IPS DF 6.9 (cell line): ENCODE data around the gene MDM2.

Experiments
- DNase-seq: peaks from one replicate; pipeline ENCODE4 v3.0.0-alpha.2; 2013; ENCODE audit warnings: low read depth, low spot score
- H3K27ac ChIP-seq: one replicate; pipeline ENCODE4 v1.5.1; 2013; ENCODE audit warnings: low read length, control low read depth
- H3K27me3 ChIP-seq: 2 replicates; pipeline ENCODE4 v1.6.1; 2013; ENCODE audit warnings: mild to moderate bottlenecking, low read length; ENCODE audit not compliant: control insufficient read depth, insufficient read depth
- H3K36me3 ChIP-seq: 2 replicates; pipeline ENCODE4 v1.6.1; 2013; ENCODE audit warnings: low read length; ENCODE audit not compliant: control insufficient read depth, insufficient read depth
- H3K4me1 ChIP-seq: 2 replicates; pipeline ENCODE4 v1.6.1; 2013; ENCODE audit warnings: low read length; ENCODE audit not compliant: control insufficient read depth, insufficient read depth
- H3K4me3 ChIP-seq: 2 replicates; pipeline ENCODE4 v1.5.1; 2013; ENCODE audit warnings: mild to moderate bottlenecking, low read length
- H3K9me3 ChIP-seq: 2 replicates; pipeline ENCODE4 v1.6.1; 2013; ENCODE audit warnings: low read length, inconsistent platforms; ENCODE audit not compliant: control insufficient read depth, insufficient read depth
- WGBS: extraction: QIAGEN DNeasy Blood & Tissue Kit; methylation state at CpG from one replicate; pipeline ENCODE4 v1.1.7; 2013; ENCODE audit warnings: mixed read lengths, missing lambda C conversion rate; ENCODE audit not compliant: insufficient read length, insufficient coverage; 5-methylcytosine and 5-hydroxymethylcytosine counted together

MDM2 gene

GRCh38 chr12:68888243-68888642, 80.3 kb downstream of the MDM2 start:
- no peak overlapping the region for H3K4me3 ChIP-seq
- H3K4me1 ChIP-seq: peaks cover 2% of the 10 kb centered on the region; the same call in 1 of the 2 replicates
- no peak overlapping the region for H3K27ac ChIP-seq
- H3K27me3 ChIP-seq: no peaks in the 10 kb centered on the region
- DNase-seq: no peak
- no peaks in the 10 kb centered on the region for H3K9me3 ChIP-seq
- H3K36me3 ChIP-seq: no peaks in the 10 kb centered on the region

GRCh38 chr12:68890701-68891113, 82.7 kb downstream of the MDM2 start:
- Histone ChIP-seq H3K36me3 (no peaks in the 10 kb centered on the region), H3K4me3 (no peak overlapping the region), H3K9me3 (no peaks in the 10 kb centered on the region), H3K27me3 (no peaks in the 10 kb centered on the region), H3K4me1 (no peaks in the 10 kb centered on the region), H3K27ac (no peak overlapping the region)
- no peak for DNase-seq
- WGBS: no CpG with 5 or more reads among the region's 4 CpGs

DNA sequence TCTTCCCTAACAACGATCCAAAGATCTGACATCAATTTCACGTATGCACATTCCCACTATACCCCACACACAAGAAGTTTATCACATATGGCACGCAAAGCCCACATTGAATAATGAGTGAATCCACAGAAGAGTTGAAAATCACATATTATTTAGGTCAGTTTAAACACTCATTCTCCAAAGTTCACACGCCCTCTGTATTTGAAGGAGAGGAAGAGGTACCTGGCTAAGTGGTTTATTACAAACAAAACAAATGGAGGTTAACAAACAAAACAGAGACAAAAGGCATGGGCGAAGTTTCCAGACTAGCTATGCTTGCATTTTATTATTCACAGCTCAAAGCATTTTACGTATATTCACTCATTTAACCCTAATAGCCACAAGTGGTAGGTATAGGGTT, 83.2 kb downstream of the MDM2 start:
- no CpG with 5 or more reads among the region's 6 CpGs for WGBS

GRCh38 chr12:68893201-68893600, 85.2 kb downstream of the MDM2 start:
- DNase-seq: no peak
- H3K9me3 ChIP-seq: no peaks in the 10 kb centered on the region
- no peak overlapping the region for H3K4me3 ChIP-seq
- H3K4me1 ChIP-seq: no peaks in the 10 kb centered on the region
- no peak overlapping the region for H3K27ac ChIP-seq
- no peaks in the 10 kb centered on the region for H3K27me3 ChIP-seq
- no peaks in the 10 kb centered on the region for H3K36me3 ChIP-seq
- WGBS: no CpG with 5 or more reads among the region's 2 CpGs

More for the DNA sequence above, 83.2 kb downstream of the MDM2 start:
- no peak for DNase-seq
- H3K4me3 ChIP-seq: no peak overlapping the region
- H3K27me3 ChIP-seq: no peaks in the 10 kb centered on the region
- H3K4me1 ChIP-seq: no peaks in the 10 kb centered on the region
- H3K36me3 ChIP-seq: no peaks in the 10 kb centered on the region
- H3K9me3 ChIP-seq: no peaks in the 10 kb centered on the region
- H3K27ac ChIP-seq: no peak overlapping the region

GRCh38 chr12:68893741-68894140, 85.8 kb downstream of the MDM2 start:
- Histone ChIP-seq H3K27me3 (no peaks in the 10 kb centered on the region), H3K4me1 (no peaks in the 10 kb centered on the region), H3K9me3 (no peaks in the 10 kb centered on the region), H3K4me3 (no peak overlapping the region), H3K27ac (no peak overlapping the region), H3K36me3 (no peaks in the 10 kb centered on the region)
- no CpG with 5 or more reads among the region's 3 CpGs for WGBS
- DNase-seq: no peak

GRCh38 chr12:68894276-68894855, 86.4 kb downstream of the MDM2 start:
- H3K27me3 ChIP-seq: no peaks in the 10 kb centered on the region
- H3K4me3 ChIP-seq: no peak overlapping the region
- H3K9me3 ChIP-seq: no peaks in the 10 kb centered on the region
- H3K27ac ChIP-seq: no peak overlapping the region
- no peaks in the 10 kb centered on the region for H3K4me1 ChIP-seq
- WGBS: no CpG with 5 or more reads among the region's 7 CpGs
- H3K36me3 ChIP-seq: no peaks in the 10 kb centered on the region
- DNase-seq: no peak

- Histone ChIP-seq H3K4me1 (no peaks in the 10 kb centered on the region), H3K4me3 (no peak overlapping the region), H3K27ac (no peak overlapping the region), H3K27me3 (no peaks in the 10 kb centered on the region), H3K36me3 (no peaks in the 10 kb centered on the region), H3K9me3 (no peaks in the 10 kb centered on the region)
- no peak for DNase-seq
- no CpG with 5 or more reads among the region's 4 CpGs for WGBS
Measured at GRCh38 chr12:68896881-68897540, 89.0 kb downstream of the MDM2 start.

DNA sequence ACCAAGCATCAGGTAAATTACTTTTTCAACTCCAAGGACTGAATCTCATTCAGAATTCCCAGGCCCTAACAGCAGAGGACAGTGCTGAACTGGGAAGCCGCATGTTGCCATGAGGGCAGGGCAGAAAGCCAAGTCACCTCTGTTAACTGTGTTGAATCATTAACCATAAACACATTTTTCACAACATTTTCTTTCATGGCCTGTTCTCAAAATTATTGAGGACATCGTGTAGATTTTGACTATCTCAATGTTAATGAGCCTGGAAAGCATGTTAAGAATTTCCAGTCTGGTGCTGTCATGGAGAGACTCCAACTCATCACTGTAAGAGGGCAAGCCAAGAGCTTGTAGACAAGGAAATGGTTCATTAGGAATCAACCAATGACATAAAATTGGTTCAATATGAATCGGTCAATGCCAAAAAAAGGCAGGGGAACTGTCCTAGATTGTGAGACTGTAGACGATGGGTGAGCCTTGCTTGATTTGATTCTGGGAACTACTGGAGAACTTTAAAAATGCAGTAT, 91.3 kb downstream of the MDM2 start:
- no peaks in the 10 kb centered on the region for H3K36me3 ChIP-seq
- no peak overlapping the region for H3K4me3 ChIP-seq
- H3K4me1 ChIP-seq: no peaks in the 10 kb centered on the region
- no CpG with 5 or more reads among the region's 4 CpGs for WGBS
- H3K27me3 ChIP-seq: no peaks in the 10 kb centered on the region
- no peak overlapping the region for H3K27ac ChIP-seq
- no peaks in the 10 kb centered on the region for H3K9me3 ChIP-seq
- no peak for DNase-seq

- DNase-seq: no peak
- no CpG with 5 or more reads among the region's 2 CpGs for WGBS
- Histone ChIP-seq H3K4me1 (no peaks in the 10 kb centered on the region), H3K36me3 (no peaks in the 10 kb centered on the region), H3K27ac (no peak overlapping the region), H3K27me3 (no peaks in the 10 kb centered on the region), H3K9me3 (no peaks in the 10 kb centered on the region), H3K4me3 (no peak overlapping the region)
Measured at GRCh38 chr12:68900241-68900640, 92.3 kb downstream of the MDM2 start.
